Fibroblast of peridontal ligament (primary cell): ENCODE data around the gene SLC24A3.
A peak's percentile ranks its signal among the peaks of the same experiment; 100 is the strongest.

Experiments
- DNase-seq: peaks from one replicate; pipeline ENCODE4 v3.0.0-alpha.2; 2010; ENCODE audit errors: extremely low read depth

The SLC24A3 gene

DNA sequence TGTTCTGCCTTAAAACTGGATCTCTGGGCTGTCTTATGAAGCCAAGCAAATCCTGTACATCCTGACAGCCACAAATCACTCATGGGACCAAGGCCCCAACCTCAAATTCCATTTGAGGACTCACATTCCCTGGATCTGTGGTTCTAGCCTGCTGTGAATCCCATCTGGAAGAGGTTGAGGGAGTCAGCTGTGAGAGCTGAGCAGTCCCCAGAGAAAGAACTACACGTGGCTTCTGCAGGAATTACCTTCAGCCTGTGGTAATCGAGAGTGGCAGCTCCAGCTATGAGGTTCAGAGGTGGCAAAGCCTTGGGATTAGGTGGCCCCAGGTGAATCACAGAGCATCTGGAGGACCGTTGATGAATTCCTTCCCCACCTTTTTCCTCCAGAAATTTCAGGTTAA is 245.2 kb downstream of the SLC24A3 start:
- DNase-seq, result peak; percentile 18

DNA sequence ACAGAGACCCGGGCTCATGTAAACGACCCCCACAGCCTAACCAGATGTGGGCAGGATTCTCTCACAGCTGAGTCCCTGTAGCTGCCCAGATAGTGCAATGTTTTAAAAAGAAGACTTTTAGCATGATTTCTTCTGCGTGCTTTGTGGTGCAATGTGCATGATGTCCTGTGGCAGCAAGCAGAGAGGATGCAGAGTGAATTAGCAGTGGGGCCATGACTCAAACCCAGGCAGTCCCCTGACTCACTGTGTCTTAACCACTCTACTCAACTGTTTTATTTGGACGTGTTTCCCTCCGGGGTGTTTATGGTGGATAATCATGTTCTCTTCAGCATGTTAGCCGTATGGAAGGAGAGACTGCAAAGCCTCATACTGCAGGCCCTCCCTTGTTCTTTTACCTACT is 247.9 kb downstream of the SLC24A3 start:
- peak; percentile 78 for DNase-seq

DNA sequence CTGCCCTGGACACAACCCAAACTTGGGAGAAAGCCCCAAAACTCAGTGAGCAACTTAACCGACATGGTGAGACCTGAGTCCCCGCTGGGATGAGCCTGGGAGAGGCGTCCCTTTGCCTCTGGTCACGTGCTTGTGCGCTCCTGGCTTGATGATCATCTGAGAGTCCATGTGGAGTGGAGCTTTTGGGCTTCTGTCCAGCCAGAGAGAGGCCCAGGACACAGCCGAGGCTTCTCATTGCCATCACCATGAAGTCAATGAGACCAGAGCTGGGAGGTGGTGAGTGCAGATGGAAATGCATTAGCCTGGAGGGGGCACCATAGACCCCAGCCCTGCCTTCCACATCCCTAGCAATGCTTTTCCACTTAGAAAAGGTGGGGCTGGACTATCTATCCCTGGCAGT is 250.0 kb downstream of the SLC24A3 start:
- no peak for DNase-seq

DNA sequence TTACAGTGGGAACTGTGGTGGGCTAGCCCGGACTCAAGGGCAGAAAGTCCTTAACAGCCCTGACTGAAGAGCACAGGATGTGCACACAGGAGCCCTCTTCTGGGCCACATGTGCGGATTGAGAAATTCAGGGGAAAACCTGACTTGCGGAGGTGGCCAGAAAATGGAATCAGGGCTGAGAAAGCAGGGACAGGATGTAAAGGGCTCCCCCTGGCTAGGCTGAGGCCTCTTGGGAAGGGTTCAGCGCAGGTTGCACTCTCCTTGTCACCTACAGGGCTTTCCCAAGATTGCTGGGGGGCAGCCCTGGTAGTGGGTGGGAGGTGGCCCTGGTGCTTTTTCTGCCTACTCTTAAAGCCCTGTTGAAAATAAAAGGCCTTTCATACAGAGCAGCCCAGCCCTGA is 251.2 kb downstream of the SLC24A3 start:
- no peak for DNase-seq

DNA sequence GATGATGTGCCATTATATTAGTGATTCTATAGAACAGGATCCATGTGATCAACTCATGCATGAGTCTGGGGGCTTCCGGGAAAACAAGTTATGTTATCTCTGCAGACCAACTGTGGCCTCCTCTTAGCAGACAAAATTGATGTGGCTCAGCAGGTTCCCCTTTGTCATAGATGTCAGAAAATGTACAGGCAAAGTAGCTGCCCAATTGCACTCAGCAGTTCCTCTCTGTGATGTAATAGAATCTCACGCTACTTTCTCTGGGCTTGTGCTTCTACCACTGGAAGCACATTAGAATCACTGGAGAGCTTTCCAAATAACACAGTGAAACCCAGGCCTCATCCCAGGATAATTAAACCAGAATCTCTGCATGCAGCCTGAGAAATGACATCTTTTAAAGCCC is 253.1 kb downstream of the SLC24A3 start:
- no peak for DNase-seq

DNA sequence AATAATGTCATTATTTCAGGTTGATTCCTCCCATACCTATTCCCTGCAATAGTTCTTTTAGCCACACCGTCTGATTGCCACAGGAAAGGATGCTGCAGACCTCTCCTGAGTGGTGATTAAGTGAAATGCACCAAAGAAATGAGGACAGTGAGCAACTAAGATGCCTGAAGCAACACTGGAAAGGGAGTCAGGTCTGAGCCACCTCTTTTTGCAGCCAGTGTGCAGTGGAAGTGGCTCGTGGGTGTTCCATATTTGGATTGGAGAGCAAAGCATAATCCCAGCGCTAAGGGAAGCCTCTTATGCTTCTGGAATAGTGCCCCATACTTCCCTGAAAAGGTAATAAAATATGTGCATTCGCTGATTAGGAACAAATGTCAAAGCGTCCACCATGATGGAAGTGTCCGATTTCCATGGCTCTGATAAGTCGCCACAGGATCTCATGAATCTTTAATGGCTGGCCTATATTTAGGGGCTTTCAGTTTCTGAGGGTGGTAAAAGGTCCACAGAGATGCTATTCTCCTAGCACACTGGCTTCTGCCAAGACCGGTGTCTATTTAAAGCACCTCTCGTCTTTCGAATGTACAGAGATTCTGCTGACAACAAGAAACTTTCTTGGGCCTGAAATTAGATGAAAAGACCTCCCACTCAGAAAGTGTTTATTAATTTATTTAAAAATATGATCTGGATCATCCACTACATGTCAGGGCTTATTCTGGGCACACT is 253.9 kb downstream of the SLC24A3 start:
- no peak for DNase-seq

DNA sequence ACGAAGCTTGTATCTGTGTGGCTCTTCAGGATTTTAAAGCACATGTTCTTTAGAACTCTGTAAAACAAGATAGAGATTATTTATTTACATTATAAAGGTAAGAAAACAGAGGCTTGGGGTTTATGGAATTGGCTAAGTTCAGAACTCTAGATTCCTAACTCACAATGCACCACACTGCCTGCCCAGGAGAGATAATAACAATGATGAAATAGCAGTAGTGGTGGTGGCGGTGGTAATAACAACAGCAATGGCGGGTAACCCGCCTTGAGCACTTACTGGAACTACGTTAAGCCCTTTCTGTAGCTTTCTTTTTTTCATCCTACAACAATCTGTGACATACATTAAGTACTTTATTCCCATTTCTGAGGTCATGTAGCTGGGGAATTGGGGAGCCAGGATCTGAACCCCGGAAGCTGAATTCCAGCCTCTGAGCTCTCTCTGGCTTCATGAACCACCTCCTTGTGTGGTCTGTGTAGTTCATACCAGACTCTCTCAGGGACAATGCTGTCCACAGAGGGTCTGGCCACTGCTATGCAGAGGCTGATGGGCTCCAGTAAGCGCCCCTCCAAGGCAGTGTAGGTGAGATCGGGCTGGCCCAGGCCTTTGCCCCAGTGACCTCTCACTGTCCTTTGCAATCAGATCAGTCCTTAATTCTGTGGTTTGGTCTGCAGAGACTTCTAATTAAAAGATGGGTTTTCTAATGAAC is 260.9 kb downstream of the SLC24A3 start:
- no peak for DNase-seq

DNA sequence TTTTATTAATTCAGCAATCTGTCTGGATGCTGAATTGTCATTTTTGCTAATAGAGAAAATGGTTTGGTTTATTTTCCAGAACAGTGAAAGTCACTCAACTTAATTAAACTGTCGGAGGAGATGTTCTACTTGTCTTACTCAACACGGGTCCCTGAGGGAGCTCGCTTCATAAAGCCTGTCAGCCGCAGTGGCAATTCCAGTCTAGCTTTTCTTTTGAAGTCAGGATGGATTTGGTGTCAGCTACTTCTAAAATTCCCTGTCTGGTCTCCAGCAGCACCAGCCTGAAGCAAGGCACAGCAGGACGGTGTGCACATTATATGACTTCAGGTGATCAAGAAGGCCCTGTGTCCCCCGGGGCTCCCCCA is 261.5 kb downstream of the SLC24A3 start:
- DNase-seq, result no peak

DNA sequence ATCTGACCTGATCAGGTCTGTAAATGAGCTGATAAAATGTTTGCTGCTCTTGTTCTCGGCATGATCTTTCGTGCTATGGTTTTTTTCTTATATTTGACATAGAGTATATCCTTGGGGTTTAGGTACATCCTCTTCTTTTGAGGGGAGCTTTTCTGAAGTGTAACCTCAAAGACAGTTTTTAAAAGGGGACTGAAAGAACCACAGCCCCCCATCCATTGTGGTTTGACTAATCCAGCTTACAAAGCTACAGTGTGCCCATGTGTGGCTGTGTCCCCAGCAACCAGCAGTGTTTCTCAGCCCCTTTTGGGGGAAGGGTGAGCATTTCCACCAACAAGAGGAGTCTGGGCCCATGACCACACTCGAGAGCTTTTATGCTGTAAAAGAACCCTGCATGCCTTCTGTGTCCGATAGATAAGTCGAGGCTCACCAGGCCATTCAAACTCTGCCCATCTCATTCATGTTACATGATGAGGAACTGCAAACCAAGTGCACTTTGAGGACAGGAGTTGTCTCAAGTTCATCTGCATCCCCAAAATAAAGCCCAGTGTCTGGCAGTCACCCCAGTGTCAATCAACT is 266.0 kb downstream of the SLC24A3 start:
- no peak for DNase-seq

DNA sequence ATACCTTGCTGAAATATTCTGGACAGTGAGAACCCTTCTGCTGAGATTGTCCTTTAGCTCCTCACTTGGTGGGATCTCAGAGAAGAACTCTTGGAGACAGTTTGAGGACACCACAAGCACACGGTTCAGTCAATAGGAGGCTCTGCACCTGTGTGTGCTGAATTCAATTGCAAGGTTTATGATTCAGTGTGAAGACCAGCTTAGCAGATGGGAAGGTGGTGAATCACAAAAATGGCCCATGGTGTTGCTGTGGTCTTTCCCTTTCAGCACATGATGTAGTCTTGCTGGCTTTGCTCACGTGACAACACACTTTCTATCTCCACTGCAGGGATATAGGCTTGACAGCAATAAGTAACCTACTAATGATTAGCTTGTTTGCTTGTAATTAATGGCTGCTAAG is 270.3 kb downstream of the SLC24A3 start:
- no peak for DNase-seq

DNA sequence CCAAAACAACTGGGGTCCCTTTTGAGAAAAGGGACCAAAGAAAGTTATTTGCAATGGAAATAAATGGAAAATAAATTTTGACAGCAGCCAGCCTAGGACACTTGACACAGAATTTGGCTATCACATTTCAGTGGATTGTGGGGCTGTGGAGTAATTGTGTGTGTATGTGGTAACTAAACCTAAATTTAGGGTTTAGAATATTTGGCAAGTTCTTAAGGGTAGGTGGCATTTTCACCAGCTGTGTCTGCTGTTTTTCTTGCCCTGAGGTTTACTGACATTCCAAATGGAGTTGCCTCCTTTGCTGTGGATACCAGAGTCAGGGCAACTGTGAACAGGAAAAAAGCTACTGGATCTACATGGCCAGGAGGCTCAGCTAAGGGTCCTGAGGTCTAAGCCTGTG is 270.9 kb downstream of the SLC24A3 start:
- no peak for DNase-seq

DNA sequence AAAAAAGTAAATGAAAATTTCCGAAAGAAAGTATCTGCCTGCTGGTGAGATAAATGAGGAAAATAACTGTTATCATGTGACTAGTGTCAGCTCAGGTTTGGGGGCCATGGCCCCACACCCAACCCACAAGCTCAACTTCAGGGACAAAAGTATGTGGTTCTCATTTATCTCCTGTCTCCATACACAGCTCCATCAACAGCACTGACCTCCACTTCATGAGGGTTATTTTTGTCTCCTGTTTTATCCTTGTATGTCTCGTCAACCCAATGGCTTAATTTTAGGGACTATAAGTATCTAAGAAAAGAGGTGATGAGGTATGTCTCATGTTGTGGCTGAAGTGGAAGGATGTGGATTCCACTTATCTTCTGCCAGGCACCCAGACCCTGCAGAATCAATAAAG is 274.0 kb downstream of the SLC24A3 start:
- DNase-seq, result no peak

DNA sequence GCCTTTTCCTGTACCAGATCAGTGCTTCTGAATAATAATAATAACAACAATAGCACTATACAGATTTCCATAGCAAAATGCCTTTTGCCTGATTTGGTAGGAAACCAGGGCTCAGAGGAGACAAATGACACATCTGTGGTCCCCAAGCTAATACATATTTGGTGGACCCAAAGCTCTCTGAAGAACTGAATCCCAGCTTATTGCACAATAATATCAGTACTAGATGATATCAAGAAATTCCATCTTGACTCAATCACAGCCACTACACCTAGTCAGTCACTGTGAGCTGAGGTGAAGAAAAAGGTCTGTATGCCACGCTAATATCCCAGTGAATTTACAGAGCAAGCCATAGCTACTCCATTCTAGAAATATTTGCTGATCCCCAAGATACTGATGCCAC is 275.0 kb downstream of the SLC24A3 start:
- DNase-seq, result no peak

DNA sequence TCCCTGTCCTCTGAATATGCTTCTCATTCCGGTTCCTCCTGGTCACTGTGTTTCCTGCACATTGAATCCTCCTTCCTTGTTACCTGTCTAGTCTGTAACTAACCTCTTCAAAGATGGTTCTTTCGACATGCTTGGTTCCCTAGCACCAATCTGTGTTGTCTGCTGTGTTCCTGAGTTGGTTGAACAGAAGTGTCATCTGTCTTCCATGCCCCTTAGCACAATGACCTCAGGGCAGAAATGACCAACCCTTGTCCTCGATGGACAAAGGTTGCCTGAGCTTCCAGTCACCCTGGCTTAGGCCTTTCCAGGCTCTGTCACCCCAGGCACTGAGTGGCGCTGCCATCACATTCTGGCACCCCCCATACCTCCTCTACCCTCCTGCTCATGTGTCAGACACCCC is 278.8 kb downstream of the SLC24A3 start:
- no peak for DNase-seq

DNA sequence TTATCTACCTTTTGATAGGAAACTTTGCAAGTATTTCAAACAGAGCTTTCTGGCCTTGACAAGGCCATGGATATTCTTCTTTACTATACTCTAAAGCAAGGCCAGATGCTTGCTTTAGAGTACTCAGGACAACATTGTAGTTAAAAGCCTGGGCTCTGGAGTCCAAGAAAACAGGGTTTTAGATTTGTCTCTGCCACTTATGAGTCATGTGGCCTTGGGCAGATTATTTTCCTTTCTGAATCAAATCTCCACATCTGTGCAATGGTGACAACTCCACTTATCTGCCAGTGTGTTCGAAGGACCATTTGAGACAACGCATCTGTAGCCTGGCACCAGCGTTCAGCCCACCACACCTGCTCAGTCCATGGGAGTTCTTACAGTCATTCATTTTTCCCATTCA is 279.7 kb downstream of the SLC24A3 start:
- no peak for DNase-seq

DNA sequence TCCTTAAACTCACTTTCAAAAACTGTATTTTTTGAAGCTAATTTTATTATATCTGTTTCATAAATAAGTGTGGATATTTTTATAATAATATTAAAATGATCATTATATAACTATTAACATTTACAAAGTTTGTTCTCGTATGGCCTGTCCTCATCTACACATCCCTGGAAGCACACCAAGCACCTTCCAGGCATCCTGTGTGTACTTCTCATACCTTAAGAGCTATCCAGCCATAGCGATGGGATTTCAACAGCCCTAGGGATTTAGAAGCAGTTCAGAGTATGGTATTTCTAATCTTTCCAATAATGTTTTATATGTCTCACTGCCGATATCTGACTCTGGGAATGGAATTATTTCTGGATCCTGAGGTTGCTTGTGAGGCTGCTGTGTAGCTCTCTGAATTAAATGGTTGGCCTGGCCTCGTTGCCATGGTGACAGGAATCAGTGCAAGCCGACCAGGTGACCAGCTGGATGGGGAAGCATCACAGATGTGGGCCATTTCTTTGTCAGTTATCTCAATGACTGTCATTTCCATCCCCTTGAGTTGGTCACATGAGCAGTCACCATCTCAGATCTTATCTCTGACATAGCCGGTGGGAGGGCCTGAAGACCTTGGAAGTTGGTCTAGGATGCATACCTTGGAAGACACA is 280.4 kb downstream of the SLC24A3 start:
- DNase-seq, result no peak

DNA sequence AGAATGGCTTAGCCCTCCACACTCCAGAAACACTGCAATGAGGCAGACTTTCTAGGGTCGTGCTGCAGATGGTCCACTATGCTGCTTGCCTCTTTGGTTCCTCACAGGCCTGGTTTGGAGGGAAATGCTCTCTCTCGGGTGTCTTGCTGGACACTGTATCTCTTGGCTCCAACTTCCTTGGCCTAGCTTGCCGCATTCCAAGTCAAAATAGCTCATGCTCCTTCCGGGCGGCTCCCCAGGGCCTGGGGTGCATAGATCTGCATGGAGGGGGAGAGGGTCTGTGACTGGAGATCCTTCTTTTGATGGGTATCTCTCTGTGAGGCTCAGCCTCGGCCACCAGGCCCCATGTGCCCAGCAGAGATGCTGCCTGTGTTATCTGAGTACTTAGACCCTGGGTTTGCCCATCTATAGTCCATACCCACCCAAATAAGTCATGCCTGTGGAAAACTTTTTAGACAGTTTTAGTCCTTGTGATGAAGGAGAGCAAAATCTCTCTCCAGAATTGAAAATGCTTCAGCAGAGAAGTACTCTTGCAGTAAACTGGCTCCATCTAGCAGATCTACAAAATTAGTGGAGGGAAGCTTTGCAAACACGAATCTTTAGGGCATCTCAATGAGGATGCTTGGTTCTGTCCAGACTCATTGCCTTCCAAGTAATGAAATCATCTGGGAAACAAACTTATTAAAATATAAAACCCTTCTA is 281.5 kb downstream of the SLC24A3 start:
- no peak for DNase-seq

DNA sequence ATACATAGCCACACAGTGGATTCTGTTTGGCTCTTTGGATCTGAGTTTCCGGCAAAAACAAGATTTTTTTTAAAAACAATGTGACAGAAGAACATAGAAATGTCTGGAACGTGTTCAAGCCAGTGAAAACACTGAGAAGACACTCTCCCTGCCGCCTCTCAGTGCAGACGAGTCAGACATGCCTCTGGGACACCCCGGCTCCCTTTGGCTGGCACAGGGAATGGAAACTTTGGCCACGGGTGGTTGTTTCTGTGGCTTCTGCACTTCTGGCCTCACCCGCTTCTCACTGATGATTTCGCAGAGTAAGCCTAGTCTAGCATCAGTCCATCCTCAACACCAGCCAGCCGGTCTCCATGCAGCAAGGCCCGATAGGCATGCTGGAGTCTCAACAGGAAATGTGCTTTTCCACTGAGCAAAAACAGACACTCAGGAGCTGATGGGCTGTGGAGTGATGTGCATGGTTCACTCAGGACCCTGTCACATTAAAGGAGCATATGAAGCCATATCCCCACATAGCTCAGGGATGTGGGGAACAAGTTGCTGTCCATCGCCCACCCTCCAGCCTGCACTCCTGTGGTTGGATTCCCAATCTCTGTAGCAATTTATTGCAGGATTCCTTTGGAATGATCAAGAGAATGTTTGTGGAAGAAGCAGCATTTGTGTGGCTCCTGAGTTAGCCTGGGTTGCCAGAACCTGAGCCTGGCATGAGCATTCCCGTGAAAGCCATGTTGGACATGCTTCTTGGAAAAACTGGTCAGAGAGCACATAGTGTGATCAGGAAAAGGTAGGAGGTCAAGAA is 283.7 kb downstream of the SLC24A3 start:
- DNase-seq, result peak; percentile 37

DNA sequence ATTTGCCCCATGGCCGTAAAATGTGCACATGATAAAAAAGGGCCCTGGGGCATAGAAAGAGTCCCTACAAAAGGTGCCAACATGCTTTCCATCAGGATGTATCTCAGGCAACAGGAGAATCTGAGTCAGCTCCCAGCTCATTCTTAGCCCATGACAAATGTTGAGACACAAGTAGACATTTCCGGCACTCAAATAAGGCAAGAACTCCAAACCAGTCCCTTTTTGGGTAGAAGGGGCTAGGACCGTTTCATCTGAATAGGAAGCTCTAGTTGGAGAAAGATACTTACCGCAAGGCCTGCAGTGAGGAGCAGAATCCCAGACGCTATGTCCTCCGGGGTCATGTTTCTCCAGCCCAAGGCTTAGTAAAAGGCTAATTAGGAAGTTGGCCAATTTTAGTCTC is 284.6 kb downstream of the SLC24A3 start:
- peak; percentile 49 for DNase-seq

DNA sequence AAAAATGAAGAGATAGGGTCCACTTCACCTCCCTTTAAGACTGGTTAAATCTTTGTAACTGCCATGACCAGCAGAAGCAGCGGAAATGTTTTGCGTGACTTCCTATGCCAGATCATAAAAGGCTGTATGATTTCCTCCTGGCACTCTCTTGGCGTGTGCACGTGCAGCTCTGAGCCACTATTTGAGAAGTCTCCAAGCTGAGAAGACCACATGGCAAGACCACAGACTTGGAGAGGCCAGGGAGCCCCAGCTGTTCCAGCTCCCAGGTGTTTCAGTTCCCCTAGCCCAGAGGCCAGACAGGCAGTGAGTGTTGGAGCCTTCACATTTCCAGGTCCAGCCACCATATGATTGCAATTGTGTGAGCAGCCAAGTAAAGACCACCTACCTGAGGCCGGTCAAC is 286.3 kb downstream of the SLC24A3 start:
- DNase-seq, result no peak

DNA sequence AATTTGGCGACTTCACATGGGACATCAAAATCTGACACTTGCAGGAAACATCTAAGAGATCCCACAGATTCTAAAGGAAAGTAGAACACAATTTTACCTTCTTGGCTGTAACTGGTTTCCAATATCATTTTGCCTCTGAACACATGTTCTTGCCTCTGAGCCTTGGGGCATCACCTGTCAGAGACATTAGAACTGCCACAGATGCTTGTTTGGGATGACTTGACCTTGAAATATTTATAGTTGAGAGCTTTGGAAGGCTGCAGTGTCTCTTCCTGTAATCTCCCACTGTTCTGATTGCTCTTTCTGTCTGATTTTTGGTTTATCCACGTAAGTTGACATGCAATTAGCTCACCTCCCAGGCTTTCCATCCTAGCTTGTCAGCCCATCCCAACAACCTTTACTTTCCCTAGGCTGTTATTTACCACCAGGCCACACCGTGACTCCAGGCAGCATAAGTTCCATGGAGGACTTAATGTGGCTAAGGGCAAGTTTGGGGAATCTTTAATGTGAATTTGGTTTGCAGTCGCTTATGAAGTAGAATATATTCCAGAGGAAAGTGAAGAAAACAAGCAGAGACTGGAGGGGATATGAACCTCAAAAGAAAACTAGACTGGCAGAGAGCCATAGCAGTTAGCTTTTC is 289.2 kb downstream of the SLC24A3 start:
- DNase-seq, result no peak
